Prostate gland (tissue), 2 donors: ENCODE measurements around the gene CDCA3. TPM values are rescaled to one million over a fixed set of nuclear protein-coding genes. Genes with fewer than 3 reads are reported as not detected.
"Not testable (repeated sequence)": the region's sequence is repeated elsewhere in the genome, so short reads cannot be mapped to it uniquely, and the experiment has no call there.

Experiments used
- DNase-seq: peaks from one replicate; pipeline ENCODE4 v3.0.0-alpha.2; 2019; ENCODE audit warnings: low spot score
- H3K27ac ChIP-seq, 2 donors: fragments of 200-600 bp; sonication (generic); 2 replicates each; pipeline ENCODE4 v1.5.1; 2017 to 2019
- H3K27me3 ChIP-seq: fragments of 200-600 bp; sonication (generic); replicated peaks from 2 replicates; pipeline ENCODE4 v1.5.1; 2019; ENCODE audit not compliant: insufficient read depth
- H3K36me3 ChIP-seq, 2 donors: fragments of 200-600 bp; sonication (generic); 1 replicate in 1 of 2; 2 replicates in 1 of 2; pipeline versions ENCODE4 v1.5.1 to v1.8.1; 2017 to 2019
- H3K4me1 ChIP-seq: fragments of 200-600 bp; sonication (generic); replicated peaks from 2 replicates; pipeline ENCODE4 v1.5.1; 2019
- H3K4me3 ChIP-seq, 2 donors: fragments of 200-600 bp; sonication (generic); 2 replicates each; pipeline ENCODE4 v1.5.1; 2017 to 2019
- H3K9me3 ChIP-seq: fragments of 200-600 bp; sonication (generic); 2 replicates; pipeline ENCODE4 v1.5.1; 2017
- POLR2A ChIP-seq: fragments of 450-650 bp; IDR thresholded peaks from one replicate; pipeline ENCODE4 v1.6.1; 2016; ENCODE audit warnings: antibody characterized with exemption, mild to moderate bottlenecking
- POLR2AphosphoS5 ChIP-seq: sonication (generic); formaldehyde crosslinking; IDR thresholded peaks from one replicate; pipeline ENCODE4 v1.6.1; 2017; ENCODE audit warnings: antibody characterized with exemption
- WGBS: methylation state at CpG from one replicate; pipeline ENCODE4 v1.1.5; 2018; 5-methylcytosine and 5-hydroxymethylcytosine counted together
- intact Hi-C: fragments of 100-400 bp; cut with DNase I; formaldehyde crosslinking; loops from one replicate; pipeline ENCODE4 v1.14.2; 2022
- total RNA-seq, 2 donors: library from RNA; depleted of rRNA; stranded (reverse); fragments of >200 nt; gene quantifications; one replicate each; pipeline ENCODE4 v1.1.0, GENCODE V29; 2016
- TF ChIP-seq, protein P1 (sequence below), 4 experiments: fragments of 200-600 bp in 2 of 4; fragments of 450-650 bp in 2 of 4; sonication (generic) in 2 of 4; IDR thresholded peaks; 1 replicate in 3 of 4; 2 replicates in 1 of 4; pipeline ENCODE4 v1.5.1; 2016 to 2019; ENCODE audit warnings: antibody characterized with exemption in 4 of 4, mild to moderate bottlenecking in 2 of 4, moderate library complexity in 2 of 4

The CDCA3 gene
- total RNA-seq = 10 to 100 TPM in 1 of 2 donors, 1 to 10 TPM in 1; 1.7 to 16.2 TPM

DNA sequence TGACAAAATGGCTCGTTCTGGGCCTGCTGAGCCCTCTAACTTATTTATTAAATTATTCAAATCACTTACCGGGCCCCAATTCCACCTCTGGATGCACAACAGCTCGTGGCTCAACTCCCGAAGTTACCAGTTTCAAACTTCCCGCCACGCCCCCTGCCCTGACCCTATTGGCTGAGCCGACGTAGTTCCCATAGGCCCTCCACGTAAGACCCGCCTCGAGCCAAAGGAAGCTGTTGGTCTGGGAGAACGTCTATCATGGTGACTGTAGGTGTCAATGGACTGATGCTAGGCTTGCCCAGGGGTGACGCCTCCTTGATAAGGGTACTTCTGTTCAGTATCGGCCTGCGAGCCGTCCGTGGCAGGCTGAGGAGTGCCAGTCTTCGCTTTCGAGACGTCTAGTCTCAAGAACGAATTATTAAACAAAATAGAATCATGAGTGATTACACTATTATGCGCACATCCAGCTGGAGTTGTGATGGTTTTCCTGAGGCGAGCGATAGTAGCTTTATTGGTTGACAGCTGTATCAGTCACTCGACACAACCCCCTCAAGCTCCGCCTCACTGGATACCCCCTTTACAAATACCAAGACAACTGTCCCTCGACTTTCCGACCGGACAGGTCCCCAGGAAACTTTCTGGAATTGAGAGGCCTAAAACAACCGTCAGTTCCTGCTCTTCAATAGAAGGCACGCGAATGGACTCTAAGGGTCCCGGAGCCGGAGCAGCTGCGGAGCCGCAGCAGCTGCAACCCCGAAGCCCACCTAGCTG is at the start of gene CDCA3:
Gene CDCA3 (minus strand): TSS at position 134 of the 768 bp plus-strand sequence. CDS start 334 bp downstream, outside the sequence.
- TF ChIP-seq, protein P1, sequence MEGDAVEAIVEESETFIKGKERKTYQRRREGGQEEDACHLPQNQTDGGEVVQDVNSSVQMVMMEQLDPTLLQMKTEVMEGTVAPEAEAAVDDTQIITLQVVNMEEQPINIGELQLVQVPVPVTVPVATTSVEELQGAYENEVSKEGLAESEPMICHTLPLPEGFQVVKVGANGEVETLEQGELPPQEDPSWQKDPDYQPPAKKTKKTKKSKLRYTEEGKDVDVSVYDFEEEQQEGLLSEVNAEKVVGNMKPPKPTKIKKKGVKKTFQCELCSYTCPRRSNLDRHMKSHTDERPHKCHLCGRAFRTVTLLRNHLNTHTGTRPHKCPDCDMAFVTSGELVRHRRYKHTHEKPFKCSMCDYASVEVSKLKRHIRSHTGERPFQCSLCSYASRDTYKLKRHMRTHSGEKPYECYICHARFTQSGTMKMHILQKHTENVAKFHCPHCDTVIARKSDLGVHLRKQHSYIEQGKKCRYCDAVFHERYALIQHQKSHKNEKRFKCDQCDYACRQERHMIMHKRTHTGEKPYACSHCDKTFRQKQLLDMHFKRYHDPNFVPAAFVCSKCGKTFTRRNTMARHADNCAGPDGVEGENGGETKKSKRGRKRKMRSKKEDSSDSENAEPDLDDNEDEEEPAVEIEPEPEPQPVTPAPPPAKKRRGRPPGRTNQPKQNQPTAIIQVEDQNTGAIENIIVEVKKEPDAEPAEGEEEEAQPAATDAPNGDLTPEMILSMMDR (IDR thresholded peaks at IDR 0.05) = peak in 2 of 4 experiments; percentile 2 to 3
- TF ChIP-seq POLR2A = peak; percentile 53
- TF ChIP-seq POLR2AphosphoS5 = peak; percentile 93
- Histone ChIP-seq H3K4me1 (peaks cover 12% of the 10 kb centered on the region), H3K27ac (peak within 1 kb of the TSS; percentile 83 to 95), H3K4me3 (peak within 1 kb of the TSS; percentile 38 to 76), H3K9me3 (no peaks in the 10 kb centered on the region), H3K36me3 (no peaks in the 10 kb centered on the region), H3K27me3 (no peaks in the 10 kb centered on the region)
- DNase-seq = peak; percentile 94
- WGBS = under 1% methylated on average over 37 of the region's 37 CpGs
- intact Hi-C loops = no loop called here

DNA sequence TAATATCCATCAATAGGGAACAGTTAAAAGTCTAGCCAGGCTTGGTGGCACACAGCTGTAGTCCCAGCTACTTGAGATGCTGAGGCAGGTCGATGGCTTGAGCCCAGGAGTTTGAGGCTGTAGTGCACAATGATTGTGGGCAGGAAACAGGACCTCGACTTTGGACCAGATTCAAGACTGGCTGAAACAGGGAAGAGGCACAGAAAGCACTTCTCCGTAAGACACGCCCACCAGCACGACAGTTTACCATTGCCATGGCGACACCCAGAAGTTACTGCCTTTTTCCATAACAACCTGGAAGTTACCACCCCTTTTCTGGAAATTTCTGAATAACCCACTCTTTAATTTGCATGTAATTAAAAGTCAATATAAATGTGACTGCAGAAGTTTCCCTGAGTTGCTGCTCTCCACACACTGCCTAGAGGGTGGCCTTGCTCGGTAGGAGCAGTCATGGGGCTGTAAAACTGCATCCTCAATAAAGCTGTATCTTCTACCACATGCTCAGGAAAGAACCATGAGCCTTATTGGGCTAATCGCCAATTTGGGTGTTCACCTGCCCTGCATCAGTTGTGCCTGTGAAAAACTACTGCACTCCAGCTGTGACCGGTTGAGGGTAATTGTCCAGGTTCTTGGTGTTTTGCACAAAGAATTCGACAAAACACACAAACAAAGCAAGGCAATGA is 48.9 kb upstream of the CDCA3 start:
- TF ChIP-seq POLR2A (no peak), POLR2AphosphoS5 (peak; percentile 14)
- DNase-seq = no peak
- no peaks in the 10 kb centered on the region for H3K27me3 ChIP-seq
- no peaks in the 10 kb centered on the region for H3K9me3 ChIP-seq
- no peak overlapping the region for H3K4me3 ChIP-seq
- H3K27ac ChIP-seq = no peak overlapping the region
- no peaks in the 10 kb centered on the region for H3K36me3 ChIP-seq
- H3K4me1 ChIP-seq = no peaks in the 10 kb centered on the region
- intact Hi-C loops = no loop called here
- WGBS = 44% methylated on average over 10 of the region's 10 CpGs

DNA sequence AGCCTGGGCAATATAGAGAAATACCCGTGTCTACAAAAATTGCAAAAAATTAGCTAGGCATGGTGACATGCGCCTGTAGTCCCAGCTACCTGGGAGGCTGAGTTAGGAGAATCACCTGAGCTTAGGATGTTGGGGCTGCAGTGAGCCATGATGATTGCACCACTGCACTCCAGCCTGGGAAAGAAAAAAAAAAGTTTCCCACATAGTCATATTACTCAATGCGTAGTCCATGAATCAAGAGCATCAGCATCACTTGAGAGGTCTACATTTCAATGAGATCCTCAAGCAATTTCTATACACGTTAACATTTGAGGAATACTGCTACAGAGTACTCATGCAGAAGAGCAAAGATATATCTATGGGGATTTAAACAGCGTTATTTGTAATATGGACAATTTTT is 48.3 kb upstream of the CDCA3 start:
- Histone ChIP-seq H3K9me3 (no peaks in the 10 kb centered on the region), H3K27ac (no peak overlapping the region), H3K27me3 (no peaks in the 10 kb centered on the region), H3K36me3 (no peaks in the 10 kb centered on the region), H3K4me1 (no peaks in the 10 kb centered on the region), H3K4me3 (no peak overlapping the region)
- TF ChIP-seq POLR2A (no peak), POLR2AphosphoS5 (no peak)
- TF ChIP-seq, protein P1 (IDR thresholded peaks at IDR 0.05) = no peak
- intact Hi-C loops = no loop called here
- WGBS = 71% methylated on average over 5 of the region's 5 CpGs
- no peak for DNase-seq

DNA sequence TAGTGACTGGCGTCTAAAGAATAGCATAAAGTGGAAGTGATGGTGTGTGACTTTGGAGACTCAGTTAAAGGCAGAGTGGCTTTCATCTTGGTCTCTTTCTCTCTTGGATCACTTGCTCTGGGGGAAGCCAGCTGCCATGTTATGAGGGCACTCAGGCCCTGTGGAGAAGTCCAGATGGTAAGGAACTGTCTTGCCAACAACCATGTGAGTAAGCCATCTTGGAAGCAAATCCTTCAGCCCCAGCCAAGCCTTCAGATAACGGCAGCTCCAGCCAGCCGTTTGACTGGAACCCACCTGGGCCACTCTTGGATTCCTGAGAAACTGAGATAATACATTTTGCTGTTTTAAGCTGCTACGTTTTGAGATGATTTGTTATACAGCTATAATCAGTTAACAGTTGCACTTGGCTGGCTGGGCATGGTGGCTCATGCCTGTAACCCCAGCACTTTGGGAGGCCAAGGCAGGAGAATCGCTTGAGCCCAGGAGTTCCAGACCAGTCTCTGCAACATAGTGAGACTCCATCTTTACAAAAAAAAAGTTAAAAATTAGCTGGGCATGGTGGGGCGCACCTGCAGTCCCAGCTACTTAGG is 45.9 kb upstream of the CDCA3 start:
- TF ChIP-seq, protein P1 (IDR thresholded peaks at IDR 0.05) = no peak
- TF ChIP-seq POLR2A (no peak), POLR2AphosphoS5 (no peak)
- H3K27me3 ChIP-seq = no peaks in the 10 kb centered on the region
- DNase-seq = no peak
- H3K27ac ChIP-seq = no peak overlapping the region
- intact Hi-C loops = no loop called here
- H3K4me1 ChIP-seq = no peaks in the 10 kb centered on the region
- H3K36me3 ChIP-seq = no peaks in the 10 kb centered on the region
- no peaks in the 10 kb centered on the region for H3K9me3 ChIP-seq
- 83% methylated on average over 6 of the region's 6 CpGs for WGBS
- no peak overlapping the region for H3K4me3 ChIP-seq

DNA sequence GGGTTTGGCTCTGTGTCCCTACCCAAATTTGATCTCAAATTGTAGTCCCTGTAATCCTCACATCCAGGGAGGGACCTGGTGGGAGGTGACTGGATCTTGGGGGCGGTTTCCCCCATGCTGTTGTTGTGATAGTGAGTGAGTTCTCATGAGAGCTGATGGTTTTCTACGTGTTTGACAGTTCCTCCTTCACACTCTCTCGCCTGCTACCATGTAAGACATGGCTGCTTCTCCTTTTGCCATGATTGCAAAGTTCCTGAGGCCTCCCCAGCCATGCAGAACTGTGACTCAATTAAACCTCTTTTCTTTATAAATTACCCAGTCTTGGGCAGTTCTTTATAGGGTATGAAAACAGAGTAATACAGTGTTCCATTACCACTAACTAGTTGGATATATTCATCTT is 43.2 kb upstream of the CDCA3 start:
- no peak for DNase-seq
- no peak overlapping the region for H3K27ac ChIP-seq
- H3K4me1 ChIP-seq = no peaks in the 10 kb centered on the region
- TF ChIP-seq POLR2A (no peak), POLR2AphosphoS5 (no peak)
- TF ChIP-seq, protein P1 (IDR thresholded peaks at IDR 0.05) = no peak
- intact Hi-C loops = no loop called here
- no peaks in the 10 kb centered on the region for H3K9me3 ChIP-seq
- H3K36me3 ChIP-seq = no peaks in the 10 kb centered on the region
- H3K27me3 ChIP-seq = no peaks in the 10 kb centered on the region
- H3K4me3 ChIP-seq = no peak overlapping the region
- WGBS = 84% methylated on average over 3 of the region's 3 CpGs

DNA sequence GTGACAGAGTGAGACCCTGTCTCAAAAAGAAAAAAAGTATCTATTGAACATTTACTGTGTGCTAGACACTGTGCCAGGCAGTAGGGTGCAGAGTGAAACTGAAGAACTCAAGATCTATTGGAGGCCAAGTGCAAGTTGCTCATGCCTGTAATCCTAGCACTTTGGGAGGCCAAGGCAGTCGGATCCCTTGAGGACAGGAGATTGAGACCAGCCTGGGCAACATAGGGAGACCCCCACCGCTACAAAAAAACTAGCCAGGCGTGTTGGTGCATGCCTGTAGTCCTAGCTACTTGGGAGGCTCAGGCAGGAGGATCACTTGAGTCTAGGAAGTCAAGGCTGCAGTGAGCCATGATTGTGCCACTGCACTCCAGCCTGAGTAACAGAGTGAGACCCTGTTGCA is 41.6 kb upstream of the CDCA3 start:
- DNase-seq, H3K4me3 ChIP-seq, H3K4me1 ChIP-seq, H3K9me3 ChIP-seq, intact Hi-C loops, H3K36me3 ChIP-seq, H3K27ac ChIP-seq, H3K27me3 ChIP-seq: not testable (repeated sequence)
- 98% methylated on average over 3 of the region's 3 CpGs for WGBS
